Measurements from ENCODE around the gene B3GNT3. TPM values are rescaled to one million over a fixed set of nuclear protein-coding genes. Genes with fewer than 3 reads are reported as not detected.

B3GNT3 gene
- total RNA-seq, 6 experiments from 2014 or later, result not detected

DNA sequence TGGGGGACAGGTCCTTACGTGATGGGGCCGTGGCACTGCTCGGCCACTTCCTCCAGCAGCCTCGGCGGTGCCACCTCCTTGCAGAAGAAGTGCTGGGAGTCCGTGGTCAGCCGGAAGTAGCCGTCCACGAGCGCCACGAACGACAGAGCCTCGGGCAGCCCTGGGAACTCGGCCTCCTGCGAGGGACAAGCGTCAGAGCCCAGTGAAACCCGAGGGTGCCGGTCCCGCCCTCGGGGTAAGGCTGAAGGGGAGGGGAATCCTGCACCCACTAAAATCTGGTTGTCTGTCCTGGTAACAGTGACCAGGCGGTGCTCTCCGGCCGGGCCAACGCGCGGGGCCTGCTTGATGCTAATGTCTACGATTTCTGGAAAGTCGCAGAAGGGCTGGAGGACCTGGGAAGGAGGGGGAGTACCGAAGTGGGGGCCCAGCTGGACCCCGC, 46.5 kb downstream of the B3GNT3 start:
- Mint-ChIP-seq H3K27me3 (ENCODE audit: insufficient read depth) (peaks cover 4% of the 10 kb centered on the region), H3K4me3 (peak overlapping the region; percentile 17; the same call in 1 of the 2 replicates), H3K9me3 (no peaks in the 10 kb centered on the region), H3K36me3 (ENCODE audit: low read depth) (no peaks in the 10 kb centered on the region), H3K4me1 (ENCODE audit: low read depth) (no peaks in the 10 kb centered on the region; the same call in 1 of the 2 replicates), H3K27ac (no peak overlapping the region)
- TF ChIP-seq, protein P1, sequence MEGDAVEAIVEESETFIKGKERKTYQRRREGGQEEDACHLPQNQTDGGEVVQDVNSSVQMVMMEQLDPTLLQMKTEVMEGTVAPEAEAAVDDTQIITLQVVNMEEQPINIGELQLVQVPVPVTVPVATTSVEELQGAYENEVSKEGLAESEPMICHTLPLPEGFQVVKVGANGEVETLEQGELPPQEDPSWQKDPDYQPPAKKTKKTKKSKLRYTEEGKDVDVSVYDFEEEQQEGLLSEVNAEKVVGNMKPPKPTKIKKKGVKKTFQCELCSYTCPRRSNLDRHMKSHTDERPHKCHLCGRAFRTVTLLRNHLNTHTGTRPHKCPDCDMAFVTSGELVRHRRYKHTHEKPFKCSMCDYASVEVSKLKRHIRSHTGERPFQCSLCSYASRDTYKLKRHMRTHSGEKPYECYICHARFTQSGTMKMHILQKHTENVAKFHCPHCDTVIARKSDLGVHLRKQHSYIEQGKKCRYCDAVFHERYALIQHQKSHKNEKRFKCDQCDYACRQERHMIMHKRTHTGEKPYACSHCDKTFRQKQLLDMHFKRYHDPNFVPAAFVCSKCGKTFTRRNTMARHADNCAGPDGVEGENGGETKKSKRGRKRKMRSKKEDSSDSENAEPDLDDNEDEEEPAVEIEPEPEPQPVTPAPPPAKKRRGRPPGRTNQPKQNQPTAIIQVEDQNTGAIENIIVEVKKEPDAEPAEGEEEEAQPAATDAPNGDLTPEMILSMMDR (IDR thresholded peaks at IDR 0.05), result no peak
- no peak for DNase-seq

DNA sequence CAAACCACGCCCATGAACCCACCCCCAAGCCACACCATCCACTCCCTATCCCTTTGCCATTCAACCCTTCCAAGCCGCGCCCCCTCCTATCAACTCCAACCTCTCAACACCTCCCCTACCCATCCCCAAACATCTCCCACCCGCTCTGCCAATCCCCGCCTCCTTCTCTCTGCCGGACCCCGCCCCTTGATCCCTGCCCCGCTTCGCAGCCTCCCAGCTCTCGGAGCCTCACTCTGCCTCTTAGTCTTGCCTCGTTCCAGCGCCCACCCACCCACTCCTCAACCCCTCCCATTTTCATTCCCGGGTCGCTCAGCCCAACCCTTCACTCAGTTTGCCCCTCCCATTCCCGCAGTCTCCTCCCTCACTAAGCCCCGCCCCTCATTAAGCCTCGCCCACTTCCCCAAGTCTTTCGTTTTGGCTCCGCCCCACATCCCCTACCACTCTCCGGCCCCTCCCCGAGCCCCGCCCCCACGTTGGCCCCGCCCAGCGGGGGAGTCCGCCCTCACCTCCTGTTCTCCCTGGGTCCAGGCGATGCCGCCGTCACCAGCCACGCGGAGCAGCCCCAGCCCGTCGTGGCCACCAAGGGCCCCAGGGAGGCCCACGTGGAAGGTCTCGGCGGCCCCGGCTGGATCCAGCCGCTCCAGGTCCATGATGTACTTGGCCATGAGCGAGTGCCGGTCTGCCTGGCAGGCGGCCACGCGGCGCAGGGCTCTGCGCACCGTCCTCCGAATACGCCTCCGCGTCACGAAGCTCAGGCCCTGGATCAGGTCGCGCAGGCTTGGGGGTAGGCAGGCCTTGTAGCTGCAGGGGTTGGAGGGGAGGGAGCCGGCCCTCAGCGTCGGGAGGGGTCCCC, 47.1 kb downstream of the B3GNT3 start:
- Mint-ChIP-seq H3K27me3 (ENCODE audit: insufficient read depth) (peaks cover 4% of the 10 kb centered on the region), H3K36me3 (ENCODE audit: low read depth) (no peaks in the 10 kb centered on the region), H3K9me3 (no peaks in the 10 kb centered on the region), H3K27ac (no peak overlapping the region), H3K4me1 (ENCODE audit: low read depth) (no peaks in the 10 kb centered on the region; the same call in 1 of the 2 replicates), H3K4me3 (peak overlapping the region; percentile 51; the same call in 1 of the 2 replicates)
- TF ChIP-seq, protein P1 (IDR thresholded peaks at IDR 0.05), result no peak
- DNase-seq, result peak; percentile 62

DNA sequence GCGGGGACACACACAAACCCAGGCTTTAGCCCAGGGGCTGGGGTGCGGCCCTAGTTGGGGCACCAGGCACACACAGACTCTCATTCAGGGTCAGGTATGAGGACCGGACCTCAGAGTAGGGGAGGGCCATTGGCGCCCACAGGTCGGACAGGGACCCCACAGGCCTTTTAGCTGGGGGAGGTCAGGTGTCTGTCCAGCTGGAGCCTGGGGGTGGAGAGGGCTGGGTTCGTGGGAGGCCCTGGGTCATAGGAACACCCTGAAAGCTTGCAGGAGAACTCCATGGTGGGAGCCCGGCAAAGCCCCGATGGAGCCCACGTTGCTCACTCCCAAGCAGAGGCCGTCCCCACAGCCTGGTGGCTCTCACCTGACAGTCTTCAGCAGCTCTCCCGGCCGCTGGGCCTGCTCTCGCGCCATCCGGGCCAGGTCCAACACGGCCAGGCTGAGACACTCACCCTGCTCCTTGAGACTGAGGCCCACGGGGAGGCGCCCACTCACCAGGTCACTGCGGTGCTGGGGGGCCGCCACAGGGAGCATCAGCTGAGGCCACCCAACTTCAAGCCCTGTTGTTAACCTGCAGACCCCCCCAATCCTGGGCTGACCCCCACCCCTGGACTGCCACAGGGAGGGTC, 47.8 kb downstream of the B3GNT3 start:
- no peaks in the 10 kb centered on the region; the same call in 1 of the 2 replicates for H3K4me1 Mint-ChIP-seq (ENCODE audit: low read depth)
- H3K27ac Mint-ChIP-seq, result no peak overlapping the region
- H3K27me3 Mint-ChIP-seq (ENCODE audit: insufficient read depth), result peaks cover 5% of the 10 kb centered on the region
- H3K4me3 Mint-ChIP-seq, result peak overlapping the region; percentile 51; the same call in 1 of the 2 replicates
- no peaks in the 10 kb centered on the region for H3K36me3 Mint-ChIP-seq (ENCODE audit: low read depth)
- H3K9me3 Mint-ChIP-seq, result no peaks in the 10 kb centered on the region
- TF ChIP-seq, protein P1 (IDR thresholded peaks at IDR 0.05), result no peak
- no peak for DNase-seq

DNA sequence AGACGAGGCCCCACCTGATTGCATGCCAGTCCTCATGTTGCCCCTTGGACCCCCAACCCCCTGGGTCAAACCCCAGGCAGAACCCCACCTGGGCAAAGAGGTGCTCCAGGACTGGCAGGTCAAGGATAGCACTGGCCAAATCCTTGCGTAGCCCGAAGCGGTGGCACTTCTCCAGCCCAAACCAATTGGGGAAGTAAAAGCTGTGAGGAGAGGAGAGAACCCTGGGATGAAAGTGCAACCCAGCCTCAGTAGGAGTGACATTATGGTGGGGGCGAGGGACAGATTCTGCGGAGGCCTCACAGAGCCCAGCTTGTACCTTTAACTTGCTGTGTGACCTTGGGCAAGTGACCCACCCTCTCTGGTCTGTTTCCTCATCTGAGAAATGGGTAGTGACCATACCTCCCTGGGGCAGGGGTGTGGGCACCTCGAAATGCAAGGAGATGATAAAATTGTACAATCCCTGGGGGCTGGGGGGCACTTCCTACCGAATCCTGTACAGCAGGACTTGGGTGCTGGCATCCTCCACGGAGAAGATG, 48.4 kb downstream of the B3GNT3 start:
- TF ChIP-seq, protein P1 (IDR thresholded peaks at IDR 0.05), result no peak
- Mint-ChIP-seq H3K9me3 (no peaks in the 10 kb centered on the region), H3K36me3 (ENCODE audit: low read depth) (no peaks in the 10 kb centered on the region), H3K27me3 (ENCODE audit: insufficient read depth) (peaks cover 5% of the 10 kb centered on the region), H3K4me3 (no peak overlapping the region), H3K27ac (no peak overlapping the region), H3K4me1 (ENCODE audit: low read depth) (no peaks in the 10 kb centered on the region; the same call in 1 of the 2 replicates)
- DNase-seq, result no peak

DNA sequence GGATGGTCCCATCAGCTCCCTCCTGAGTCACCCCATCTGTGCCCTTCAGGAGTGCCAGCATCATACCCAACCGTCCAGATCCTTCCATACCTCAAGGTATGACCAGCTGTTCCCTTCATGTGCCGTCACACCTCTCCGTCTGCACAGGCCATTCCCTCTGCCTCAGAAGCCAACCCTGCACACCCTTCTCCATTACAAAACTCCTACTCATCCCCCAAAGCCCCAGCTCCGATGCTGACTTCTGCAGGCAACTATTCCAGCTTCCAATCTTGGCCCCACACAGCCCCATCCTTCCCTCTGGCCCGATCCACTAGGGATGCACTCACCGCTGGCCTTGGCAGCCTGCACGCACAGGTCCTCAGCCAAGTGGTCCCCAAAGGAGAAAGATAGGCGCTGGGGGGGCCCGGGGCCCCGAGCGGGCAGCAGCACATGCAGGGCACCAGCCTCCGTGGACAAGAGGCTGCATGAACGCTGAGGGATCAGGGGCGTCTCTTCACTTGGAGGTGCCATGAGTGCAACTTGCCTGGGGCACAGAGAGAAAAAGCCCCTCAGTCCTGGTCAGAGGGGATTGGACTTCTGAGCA, 49.1 kb downstream of the B3GNT3 start:
- TF ChIP-seq, protein P1 (IDR thresholded peaks at IDR 0.05), result no peak
- no peak for DNase-seq
- peaks cover 3% of the 10 kb centered on the region for H3K27me3 Mint-ChIP-seq (ENCODE audit: insufficient read depth)
- H3K9me3 Mint-ChIP-seq, result no peaks in the 10 kb centered on the region
- H3K4me3 Mint-ChIP-seq, result no peak overlapping the region
- H3K27ac Mint-ChIP-seq, result no peak overlapping the region
- no peaks in the 10 kb centered on the region; the same call in 1 of the 2 replicates for H3K4me1 Mint-ChIP-seq (ENCODE audit: low read depth)
- H3K36me3 Mint-ChIP-seq (ENCODE audit: low read depth), result no peaks in the 10 kb centered on the region

Measured in HFFc6 (cell line).